HG03520 (cell line): Measurements from ENCODE around the gene TRDMT1.
"Not testable (repeated sequence)": the region's sequence is repeated elsewhere in the genome, so short reads cannot be mapped to it uniquely, and the experiment has no call there.

Experiments
- ATAC-seq: cut with Tn5 transposase; IDR thresholded peaks from one replicate; pipeline ENCODE4 v1.9.1; 2021; ENCODE audit warnings: mild to moderate bottlenecking, moderate library complexity; ENCODE audit not compliant: unreplicated experiment

Gene TRDMT1

GRCh38 chr10:17141504-17142229 lies 59.8 kb downstream of the TRDMT1 start:
- ATAC-seq, result no peak

DNA sequence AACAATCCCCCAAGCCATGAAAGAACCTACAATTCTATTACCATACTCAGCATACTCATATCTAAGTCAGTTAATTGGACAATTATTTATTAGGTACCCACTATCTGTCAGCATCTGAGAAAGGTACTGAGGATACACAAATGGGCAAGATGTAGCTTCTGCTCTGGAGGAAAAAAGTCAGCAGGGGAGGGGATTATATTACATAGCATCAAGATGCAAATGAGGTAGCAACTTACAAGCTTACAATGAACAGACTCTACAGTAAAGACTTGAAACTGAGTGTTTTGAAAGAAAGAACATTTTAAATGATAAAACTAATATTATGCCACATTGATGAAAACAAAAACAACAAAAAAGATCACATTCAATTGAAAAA lies 61.1 kb downstream of the TRDMT1 start:
- ATAC-seq, result no peak

DNA sequence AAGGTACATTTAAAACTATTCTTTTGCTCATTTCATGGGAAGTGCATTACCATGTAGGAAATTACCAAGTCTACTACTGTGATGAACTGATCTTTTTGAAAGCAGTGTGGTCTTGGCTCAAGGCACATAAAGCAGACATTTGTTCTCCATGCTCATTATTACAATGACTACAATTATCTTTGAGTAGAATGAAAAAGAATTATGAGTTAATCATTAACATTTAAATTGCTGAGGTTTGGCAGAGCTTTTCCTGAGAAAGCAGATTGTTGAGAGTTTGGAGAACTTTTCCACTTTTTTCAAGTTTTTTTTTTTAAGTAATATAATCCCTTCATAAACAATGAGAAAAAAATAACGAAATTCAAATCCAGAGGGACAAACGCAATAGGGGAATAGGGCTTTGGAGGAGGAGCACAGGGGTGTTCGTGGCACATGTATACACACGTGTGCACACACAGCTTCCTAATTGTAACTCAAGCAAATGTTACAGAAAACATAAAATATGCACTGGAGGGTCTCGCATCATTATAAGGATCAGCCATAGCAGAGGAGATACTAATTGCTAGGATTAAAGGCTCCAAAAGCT lies 62.9 kb downstream of the TRDMT1 start:
- ATAC-seq, result no peak

GRCh38 chr10:17134737-17135260 lies 66.7 kb downstream of the TRDMT1 start:
- ATAC-seq, result no peak

GRCh38 chr10:17134282-17134681 lies 67.2 kb downstream of the TRDMT1 start:
- no peak for ATAC-seq

GRCh38 chr10:17129741-17130140 lies 71.7 kb downstream of the TRDMT1 start, which contains the start of gene CUBN:
Gene CUBN, minus strand, starts transcription at chr10:17129811. Its CDS starts 46 bp downstream, at chr10:17129765.
- no peak for ATAC-seq

DNA sequence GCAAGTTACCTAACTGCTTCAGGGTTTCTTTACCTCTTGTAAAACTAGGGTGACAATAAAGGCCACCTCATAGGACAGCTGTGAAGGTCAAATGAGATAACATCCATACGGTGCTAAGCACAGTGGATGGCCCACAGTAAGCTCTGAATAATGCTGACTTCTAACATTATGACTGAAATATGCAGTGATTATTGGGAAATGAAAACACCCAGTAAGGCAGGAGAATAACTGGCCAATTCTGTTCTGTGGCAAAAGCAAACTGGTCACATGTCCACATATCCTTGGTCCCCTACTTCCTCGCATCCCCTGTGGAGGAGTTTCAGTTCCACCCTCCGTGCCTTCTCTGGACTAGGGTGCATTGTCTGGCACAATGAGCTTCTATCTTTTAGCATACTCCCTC lies 73.2 kb downstream of the TRDMT1 start:
- no peak for ATAC-seq

- no peak for ATAC-seq
These were observed 75.1 kb downstream of the TRDMT1 start for GRCh38 chr10:17126327-17126726.

GRCh38 chr10:17125206-17125893 lies 76.1 kb downstream of the TRDMT1 start:
- no peak for ATAC-seq

GRCh38 chr10:17123961-17124360 lies 77.5 kb downstream of the TRDMT1 start:
- no peak for ATAC-seq

DNA sequence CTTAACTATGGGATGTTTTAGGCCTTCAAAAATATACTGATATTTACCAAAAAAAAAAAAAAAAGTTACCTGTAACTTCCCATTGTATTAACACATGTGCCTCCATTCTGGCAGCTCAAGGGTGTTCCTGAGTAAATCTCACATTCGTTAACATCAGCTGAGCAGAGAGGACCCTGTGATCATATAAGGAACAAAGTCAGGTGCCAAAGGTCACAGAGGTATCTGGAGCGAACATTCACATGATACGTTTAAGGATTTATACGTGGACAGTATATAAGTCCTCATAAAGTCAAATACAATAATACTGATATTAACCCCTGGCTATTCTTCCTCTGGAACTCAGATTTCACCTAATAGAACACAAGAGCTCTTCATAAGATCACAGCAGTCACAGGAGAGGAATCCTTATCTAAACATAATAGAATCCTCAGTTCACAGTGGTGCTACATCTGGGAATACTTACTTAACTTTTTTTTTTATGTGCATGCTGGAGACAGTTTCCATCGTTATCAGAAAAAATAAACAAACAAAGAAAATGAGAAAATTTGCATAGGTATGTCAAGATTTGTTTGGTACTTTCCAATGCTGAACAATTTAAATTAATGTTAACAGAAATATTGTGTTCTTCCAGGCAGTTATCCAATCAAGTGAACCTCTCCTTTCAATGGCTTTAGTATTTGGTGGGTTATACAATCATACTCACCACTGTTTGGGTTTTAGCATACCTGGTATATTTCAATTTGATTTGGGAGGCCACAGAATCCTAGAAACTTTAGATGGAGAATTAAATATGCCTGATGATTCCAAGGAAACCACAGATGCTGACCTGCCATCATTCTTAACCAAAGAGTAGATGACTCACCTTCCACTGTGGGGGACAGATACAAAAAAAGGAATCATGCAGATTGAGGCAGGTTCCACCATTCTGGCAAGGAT lies 78.5 kb downstream of the TRDMT1 start:
- ATAC-seq, result no peak

- ATAC-seq, result no peak
These were observed 79.4 kb downstream of the TRDMT1 start for GRCh38 chr10:17122052-17122451.

GRCh38 chr10:17120694-17121093 lies 80.8 kb downstream of the TRDMT1 start:
- ATAC-seq, result no peak

- no peak for ATAC-seq
These were observed 81.6 kb downstream of the TRDMT1 start for GRCh38 chr10:17119845-17120244.

GRCh38 chr10:17116193-17116592 lies 85.3 kb downstream of the TRDMT1 start:
- no peak for ATAC-seq

DNA sequence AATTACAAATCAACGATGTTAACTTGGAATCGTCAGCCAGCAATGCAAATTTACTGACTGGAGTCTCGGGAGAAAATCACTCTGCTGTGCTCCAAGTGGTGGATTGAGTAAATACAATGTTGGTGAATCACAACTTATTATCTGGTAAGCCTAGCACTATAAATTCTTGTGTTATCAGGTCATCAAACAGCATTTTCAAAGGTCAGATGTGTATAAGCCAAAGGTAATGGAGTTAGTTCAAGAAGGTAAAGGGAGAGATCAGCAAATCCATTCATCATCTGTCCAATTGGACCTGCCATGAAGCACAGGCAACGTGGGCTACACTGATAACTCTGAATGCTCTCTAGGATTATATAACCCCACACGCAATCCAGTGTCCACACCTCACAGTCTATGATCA lies 85.8 kb downstream of the TRDMT1 start:
- no peak for ATAC-seq

DNA sequence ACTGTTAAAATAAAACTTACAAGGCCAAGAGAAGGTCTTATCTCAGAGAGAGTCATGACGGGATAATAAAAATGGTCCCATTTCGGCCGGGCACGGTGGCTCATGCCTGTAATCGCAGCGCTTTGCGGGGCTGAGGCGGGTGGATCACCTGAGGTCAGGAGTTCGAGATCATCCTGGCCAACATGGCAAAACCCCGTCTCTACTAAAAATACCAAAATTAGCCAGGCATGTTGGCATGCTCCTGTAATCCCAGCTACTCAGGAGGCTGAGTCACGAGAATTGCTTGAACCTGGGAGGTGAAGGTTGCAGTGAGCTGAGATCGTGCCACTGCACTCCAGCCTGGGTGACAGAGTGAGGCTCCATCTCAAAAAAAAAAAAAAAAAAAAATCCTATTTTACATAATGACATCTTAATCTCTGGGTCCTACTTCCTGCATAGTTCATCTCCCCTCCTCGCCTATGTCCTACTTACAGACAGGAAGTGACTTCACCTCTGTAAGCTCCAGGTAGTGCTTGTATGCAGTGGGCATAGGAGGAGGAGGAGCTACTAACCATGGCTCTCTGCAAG lies 86.5 kb downstream of the TRDMT1 start:
- not testable (repeated sequence) for ATAC-seq

GRCh38 chr10:17113889-17114540 lies 87.5 kb downstream of the TRDMT1 start:
- ATAC-seq, result no peak

DNA sequence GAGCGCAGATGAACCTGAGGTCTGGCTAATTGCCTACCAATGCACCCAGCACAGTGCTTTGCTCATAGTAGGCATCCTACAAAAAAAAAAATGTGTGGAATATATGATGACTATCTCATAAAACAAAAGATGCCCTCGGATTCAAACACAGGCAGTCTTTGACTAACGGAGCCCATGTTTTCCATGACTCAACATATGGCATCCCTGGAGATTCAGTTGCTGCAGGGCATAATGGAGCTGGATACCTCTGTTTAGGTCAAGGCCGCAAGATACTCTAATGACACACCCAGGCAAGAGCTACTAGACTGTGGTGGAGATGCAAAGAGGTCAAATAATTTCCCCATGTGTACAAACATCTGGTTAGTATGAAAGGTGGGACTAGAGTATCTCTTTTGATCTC lies 88.1 kb downstream of the TRDMT1 start:
- no peak for ATAC-seq

DNA sequence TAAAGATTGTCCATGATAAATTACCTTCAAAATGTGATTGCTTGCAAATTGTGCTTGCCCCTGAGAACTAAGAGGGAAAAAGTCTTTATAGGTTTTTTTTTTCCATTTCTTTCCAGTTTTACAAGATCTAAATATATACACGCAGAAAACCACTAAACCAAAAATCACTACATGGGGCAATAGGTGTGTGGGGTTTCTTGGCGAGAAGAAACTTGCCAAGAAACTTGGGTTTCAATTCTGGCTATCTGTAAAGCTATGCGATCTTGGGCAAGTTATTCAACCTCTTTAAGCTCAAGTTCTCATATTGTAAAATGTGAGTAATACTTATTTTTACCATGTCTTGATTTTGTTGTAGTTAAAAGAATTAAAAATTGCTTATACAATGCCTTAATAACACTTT lies 88.9 kb downstream of the TRDMT1 start:
- ATAC-seq, result no peak
